ENCODE results near the gene TBC1D22A.

DNA sequence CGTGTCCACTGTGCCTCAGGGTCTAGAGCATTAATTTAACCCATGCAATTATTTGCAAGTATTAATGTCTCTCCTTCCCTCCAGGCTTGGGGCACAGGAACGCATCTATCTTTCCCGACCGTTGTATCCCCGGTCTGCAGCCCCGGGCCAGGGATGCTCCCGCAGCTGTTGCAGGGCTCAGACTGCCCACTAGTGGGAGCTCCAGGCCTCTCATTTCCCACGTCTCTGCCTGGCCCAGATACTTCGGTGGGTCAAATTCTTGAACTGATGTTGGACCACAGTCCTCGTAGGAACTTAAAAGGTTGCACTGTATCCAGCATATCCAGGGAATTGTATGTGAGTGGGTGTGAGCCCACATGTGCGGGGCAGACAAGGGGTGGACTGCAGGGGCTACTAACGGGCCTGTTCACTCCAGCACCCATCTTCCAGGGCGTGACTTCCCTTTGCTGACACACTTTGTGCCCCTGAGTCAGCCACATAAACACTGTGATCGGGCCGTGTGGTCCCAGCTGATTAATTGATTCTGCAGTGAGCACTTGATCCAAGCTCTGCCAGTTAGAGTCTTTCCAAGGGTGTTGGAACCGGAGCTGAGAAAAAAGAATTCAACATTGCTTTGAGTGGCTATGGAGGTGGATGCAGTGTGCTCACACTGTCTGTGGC lies 451.3 kb downstream of the TBC1D22A start:
- TF ChIP-seq, protein P1, sequence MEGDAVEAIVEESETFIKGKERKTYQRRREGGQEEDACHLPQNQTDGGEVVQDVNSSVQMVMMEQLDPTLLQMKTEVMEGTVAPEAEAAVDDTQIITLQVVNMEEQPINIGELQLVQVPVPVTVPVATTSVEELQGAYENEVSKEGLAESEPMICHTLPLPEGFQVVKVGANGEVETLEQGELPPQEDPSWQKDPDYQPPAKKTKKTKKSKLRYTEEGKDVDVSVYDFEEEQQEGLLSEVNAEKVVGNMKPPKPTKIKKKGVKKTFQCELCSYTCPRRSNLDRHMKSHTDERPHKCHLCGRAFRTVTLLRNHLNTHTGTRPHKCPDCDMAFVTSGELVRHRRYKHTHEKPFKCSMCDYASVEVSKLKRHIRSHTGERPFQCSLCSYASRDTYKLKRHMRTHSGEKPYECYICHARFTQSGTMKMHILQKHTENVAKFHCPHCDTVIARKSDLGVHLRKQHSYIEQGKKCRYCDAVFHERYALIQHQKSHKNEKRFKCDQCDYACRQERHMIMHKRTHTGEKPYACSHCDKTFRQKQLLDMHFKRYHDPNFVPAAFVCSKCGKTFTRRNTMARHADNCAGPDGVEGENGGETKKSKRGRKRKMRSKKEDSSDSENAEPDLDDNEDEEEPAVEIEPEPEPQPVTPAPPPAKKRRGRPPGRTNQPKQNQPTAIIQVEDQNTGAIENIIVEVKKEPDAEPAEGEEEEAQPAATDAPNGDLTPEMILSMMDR (IDR thresholded peaks at IDR 0.05; ENCODE audit: insufficient read depth, low read depth, low read length), result peak; percentile 41
- no peak for TF ChIP-seq EZH2 (IDR thresholded peaks at IDR 0.05; ENCODE audit: insufficient read depth, low read length)

All from astrocyte (in vitro differentiated cells and primary cell).